Measurements from ENCODE around the gene RANBP3.
"Not testable (repeated sequence)": the region's sequence is repeated elsewhere in the genome, so short reads cannot be mapped to it uniquely, and the experiment has no call there.

RANBP3 gene

DNA sequence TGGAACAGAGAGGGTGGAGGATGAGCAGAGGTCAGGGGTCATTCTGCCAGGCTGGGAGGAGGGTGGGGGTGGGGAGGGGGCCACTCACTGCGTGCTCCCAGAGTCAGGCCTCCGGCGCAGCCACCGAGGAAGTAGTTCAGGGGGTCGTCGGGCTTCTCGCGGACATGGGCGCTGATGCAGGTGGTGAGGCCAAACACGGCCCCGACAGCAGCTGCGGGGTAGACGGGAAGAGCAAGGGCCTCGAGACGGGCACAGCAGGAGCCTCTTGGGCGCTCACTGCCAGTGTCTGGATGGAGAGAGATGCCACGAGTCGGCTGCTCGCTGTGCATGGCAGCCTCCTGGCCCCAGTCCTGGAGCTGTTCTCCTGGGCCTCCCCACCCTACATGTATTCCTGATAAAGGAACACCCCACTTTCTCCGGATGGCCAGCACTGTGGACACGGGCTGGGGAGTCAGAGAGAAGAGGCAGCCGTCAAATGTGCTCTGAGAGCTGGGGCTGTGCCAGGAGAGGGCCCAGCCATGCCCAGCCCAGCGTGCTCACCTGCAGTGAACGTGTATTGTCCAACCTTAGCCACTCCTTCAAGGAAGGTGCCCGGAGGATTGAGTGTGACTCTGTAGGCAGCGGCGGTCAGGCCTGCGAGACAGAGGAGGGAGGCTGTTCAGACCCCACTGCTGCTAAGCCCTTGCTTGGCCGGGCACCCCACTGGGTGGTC lies 81.4 kb downstream of the RANBP3 start:
- no peak for DNase-seq

DNA sequence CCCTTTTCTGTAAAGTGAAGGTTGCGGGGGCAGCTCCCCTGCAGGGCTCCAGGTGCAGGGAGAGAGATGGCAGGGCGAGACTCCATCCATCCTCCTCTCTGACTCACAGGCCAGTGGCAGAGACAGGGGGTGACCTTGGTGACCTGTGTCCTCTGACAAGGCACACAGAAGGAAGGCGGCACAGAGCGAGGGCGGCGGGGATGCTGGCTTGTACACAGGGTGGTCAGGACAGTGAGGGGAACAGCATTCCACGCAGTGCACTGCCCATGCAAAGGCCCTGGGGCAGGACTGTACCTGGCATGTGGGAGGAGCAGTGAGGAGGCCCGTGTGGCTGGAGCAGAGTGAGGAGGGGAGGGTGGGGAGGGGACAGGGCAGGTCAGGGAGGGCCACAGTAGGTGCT lies 82.0 kb downstream of the RANBP3 start:
- no peak for DNase-seq

DNA sequence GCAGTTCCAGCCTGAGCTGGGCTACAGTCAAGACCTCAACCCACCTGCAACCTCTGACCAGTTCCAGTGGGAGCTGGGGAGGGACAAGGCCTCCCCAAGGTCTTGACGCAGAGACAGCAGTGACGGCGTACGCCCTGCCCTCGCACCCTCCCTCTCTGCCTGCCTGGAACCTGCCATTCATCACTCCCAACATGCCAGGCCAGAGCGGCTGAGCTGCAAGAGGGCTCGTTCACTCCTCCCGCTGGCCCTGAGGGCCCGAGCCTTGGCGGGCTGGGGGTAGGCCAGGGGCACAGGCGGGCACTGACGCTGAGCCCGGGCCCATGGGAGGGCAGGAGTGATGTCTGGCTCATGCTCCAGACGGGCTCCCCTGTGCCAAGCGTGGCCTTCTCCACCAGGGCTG lies 82.5 kb downstream of the RANBP3 start:
- no peak for DNase-seq

DNA sequence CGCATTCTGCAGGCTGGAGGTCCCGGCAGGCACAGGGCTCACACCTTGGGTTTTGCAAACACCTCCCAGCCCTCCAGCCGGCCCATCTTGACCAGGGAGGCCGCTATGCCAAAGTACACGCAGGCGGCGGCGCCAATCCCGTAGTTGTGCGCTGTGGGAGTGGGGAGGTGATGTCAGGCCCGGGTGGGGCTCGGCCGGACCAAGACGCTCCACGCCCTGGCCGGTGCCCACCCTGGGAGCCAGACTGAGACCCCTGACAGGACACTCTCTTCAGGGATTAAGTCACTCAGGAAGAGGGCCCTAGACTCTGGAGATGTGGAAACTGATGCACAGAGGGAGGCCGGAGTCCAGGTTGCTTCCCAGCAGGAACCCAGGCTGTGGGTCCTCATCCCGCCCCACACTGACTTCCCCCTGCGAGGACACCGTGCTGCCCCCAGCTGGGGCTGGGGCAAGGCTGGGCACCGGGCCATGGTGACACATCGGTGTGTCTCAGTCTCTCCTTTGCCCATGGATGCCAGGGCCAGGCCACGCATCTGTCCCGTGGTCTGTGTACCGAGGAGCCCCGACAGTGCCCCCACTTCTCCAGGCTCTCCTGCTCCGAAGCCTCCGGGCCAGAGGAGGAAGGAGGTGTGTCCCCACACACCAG lies 83.1 kb downstream of the RANBP3 start:
- no peak for DNase-seq

DNA sequence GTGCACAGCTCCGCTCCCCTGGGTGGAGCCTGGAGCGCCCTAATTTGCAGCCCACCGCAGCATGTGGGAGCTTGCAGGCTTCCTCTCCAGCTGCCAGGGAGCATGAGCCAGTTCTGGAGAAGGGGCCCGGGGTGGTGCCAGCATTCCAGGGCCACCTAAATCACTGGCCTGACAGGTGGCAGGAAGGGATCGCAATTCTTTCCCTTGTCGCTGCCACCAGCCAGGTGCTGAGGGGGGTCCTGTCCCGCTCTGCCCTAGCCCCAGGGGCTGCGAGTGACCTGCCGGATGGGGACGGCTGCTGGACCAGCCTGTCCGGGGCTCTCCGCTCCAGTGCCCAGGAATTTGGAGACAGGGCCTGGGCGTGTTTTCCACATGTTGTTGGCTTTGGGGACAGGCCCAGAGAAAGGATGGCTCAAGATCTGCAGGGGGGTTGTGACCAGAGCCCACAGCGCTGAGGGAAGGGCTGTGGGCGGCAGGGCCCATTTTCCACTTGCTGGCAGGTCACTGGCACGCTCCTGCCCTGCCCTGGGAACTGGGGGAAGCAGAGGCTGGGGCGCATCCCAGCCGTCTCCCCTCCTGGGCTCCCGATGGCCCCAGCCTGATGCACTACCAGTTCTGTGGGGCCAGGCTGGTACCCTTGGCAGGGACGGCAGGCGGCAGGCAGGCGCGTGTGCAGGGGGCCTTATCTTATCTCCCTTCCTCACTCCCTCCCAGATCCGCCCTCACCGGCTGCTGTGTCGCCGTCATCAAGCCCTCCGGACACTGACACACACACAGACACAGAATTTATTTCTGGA lies 83.8 kb downstream of the RANBP3 start:
- DNase-seq, result peak; percentile 94

DNA sequence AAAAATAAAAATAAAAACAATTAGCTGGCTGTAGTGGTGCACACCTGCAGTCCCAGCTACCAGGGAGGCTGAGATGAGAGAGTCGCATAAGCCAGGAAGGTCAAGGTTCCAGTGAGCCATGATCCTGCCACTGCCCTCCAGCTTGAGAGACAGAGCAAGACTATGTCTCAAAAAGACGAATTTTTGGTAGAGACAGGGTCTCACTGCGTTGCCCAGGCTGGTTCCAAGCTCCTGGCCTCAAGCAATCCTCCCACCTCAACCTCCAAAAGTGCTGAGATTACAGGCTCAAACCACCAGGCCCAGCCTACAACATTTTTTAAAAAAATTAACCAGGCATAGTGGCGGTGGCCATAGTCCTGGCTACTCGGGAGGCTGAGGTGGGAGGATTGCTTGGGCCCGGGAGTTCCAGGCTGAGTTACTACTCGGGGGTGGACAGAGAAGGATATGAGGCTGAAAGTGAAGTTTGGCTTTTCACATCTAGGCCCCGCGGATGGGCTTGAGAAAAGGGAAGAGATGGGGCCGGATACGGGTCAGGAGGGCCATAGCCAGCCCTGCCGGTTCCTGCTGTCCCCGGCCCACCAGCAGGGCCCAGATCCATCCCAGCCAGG lies 84.5 kb downstream of the RANBP3 start:
- no peak for DNase-seq

DNA sequence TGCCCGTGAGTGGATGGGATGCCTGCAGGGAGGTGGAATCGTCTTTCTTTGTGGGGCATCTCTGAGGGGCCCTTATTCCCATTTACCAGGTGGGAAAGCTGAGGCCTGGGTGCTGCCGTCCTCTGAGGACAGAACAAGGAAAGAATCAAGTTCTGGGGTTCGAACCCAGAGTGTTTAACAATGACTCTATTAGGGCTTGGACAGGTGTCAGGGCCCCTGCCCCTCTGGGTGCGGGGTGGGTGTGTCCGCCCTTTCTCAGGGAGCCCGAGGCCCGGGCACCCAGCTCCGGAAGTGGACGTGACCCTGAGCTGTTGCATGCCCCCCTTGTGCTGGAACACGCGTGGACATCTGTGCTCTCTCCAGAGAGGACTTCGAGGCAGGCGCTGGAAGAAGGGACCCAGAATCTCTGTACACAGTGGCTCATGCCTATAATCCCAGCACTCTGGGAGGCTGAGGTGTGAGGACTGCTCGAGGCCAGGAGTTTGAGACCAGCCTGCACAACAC lies 85.1 kb downstream of the RANBP3 start:
- DNase-seq, result no peak

DNA sequence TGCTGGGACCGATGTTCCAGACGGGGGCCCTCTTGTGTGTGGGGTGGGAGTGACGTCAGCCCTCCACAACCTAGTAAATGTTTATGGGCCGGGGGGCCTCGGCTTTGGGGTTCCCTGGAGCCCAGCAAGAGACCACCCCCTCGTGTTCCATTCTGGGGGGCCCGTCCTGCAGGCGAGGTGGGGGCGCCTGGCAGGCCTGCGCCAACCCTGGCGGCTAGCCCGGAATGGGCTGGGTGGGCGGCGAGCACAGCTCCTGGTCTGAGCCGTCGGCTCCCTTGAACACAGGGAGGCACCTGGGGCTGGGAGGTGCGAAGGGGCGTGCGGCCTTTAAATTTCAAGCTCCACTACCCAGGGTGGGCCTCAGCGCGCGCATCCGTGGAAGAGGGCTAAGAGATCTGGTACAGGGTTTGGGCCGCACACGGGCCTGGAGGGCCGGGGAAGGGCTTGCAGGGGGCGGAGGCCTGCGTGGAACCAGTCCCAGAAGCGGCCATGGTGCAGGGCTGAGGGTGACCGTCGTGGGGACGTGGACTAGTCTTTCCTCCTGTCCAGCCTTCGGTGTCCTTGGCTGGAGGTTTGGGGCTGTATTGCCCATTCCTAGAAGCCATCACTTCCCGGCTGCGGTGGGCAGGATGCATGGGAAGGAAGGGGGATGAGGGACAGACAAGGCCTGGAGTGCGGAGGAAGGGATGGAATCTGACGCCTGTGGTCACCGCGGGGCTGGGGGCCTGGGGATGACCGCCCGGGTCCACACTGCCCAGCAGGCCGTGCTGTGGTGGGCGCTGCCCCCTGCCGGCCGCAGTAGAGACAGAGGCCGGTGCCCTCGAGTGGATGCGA lies 85.8 kb downstream of the RANBP3 start:
- peak; percentile 57 for DNase-seq

DNA sequence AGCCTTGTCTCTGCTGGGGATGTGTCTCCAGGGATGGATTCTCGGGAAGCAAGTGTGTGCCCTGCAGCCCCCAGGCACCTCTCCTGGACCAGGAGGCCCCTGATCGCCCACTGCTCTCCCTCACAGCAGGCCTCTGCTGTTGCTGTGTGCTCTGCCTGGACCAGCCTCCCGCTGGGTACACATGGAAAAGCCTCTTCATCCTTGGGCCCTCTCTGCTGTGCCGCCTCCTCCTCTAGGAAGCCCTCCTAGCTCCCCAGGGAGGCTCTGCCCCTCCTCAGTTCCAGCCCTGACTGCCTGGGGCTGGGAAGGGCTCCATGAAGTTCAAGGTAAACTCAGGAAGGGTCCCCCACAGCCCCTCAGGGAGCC lies 86.4 kb downstream of the RANBP3 start:
- DNase-seq, result no peak

DNA sequence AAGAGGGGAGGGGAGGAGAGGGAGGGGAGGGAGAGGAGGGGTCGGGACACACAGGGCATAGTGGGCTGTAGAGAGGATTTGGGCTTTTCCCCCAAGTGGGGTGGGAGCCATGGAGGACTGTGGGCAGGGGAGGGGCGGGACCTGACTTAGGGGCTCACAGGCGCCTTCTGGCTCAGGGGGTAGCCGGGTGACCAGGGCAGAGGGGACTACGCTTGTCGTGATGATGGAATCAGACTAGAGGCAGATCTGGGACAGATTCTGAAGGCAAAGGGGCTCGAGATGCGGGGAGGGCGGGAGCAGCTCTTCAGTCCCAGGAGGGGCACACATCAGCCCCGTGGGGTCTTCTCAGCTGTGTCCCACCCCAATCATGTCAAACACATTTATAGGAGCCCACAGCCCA lies 87.8 kb downstream of the RANBP3 start:
- no peak for DNase-seq

DNA sequence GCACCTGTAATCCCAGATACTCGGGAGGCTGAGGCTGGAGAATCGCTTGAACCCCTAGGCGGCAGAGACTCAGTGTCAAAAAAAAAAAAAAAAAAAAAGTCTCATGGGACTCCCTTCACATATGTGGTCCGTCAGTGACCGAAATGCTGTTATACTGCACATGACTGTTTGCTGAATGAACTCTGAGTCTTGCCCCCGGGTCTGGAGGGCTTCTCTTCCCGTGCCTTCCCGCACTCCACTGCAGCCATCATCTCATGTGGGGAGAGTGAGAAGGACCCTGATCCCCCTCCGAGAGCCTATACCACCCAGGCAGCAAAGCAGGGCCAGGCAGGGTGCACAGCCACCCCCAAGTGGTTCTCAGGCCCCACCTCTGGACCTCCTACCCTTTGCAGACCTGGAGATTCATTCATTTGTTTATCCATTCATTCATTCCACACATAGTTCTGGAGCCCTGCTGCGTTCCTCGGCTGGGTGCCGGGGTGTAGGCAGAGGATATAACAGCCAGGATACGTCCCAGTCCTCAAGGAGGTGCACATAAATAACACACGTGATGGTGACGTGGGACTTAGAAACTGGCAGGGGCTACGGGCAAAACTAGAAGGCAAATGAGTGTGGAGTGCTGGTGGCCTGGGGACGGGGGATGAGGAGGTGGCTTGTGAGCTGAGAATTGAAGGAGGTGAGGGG lies 88.5 kb downstream of the RANBP3 start:
- DNase-seq, result no peak

DNA sequence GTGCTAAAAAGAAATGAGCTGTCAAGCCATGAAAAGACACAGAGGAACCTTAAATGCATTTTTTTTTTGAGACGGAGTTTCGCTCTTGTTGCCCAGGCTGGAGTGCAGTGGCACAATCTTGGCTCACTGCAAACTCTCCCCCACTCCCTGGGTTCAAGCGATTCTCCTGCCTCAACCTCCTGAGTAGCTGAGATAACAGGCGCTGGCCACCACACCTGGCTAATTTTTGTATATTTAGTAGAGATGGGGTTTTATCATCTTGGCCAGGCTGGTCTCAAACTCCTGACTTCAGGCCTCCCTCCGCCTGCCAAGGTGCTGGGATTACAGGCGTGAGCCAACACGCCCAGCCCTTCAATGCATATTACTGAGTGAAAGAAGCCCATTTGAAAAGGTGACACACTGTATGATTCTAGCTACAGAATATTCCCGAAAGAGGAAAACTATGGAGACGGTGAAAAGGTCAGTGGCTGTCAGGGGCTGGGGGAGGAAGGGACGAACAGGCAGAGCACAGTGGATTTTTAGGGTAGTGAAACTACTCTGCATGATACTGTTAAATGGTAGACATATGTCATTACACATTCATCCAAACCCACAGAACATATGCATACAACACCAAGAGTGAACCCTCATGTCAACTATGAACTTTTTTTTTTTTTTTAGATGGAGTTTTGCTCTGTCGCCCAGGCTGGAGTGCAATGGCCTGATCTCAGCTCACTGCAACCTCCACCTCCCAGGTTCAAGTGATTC lies 93.7 kb downstream of the RANBP3 start:
- not testable (repeated sequence) for DNase-seq

DNA sequence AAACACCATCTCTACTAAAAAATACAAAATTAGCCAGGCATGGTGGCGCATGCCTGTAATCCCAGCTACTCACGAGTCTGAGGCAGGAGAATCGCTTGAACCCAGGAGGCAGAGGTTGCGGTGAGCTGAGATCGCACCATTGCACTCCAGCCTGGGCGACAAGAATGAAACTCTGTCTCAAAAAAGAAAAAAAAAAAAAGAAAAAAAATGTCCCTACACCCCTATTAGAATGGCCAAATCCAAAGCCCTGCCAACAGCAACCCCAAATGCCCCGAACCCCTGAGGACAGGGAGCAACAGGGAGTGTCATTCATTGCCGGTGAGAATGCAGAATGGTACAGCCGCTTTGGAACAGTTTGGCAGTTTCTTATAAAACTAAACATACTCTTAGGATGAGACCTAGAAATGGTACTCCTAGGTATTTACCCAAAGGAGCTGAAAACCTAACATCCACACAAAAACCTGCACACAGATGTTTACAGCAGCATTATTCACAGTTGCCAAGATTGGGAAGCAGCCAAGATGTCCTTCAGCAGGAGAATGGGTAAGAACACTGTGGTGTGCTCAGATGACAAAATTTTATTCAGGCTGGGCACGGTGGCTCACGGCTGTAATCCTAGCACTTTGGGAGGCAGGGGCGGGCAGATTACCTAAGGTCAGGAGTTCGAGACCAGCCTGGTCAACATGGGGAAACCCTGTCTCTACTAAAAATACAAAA lies 94.6 kb downstream of the RANBP3 start:
- DNase-seq, result not testable (repeated sequence)

DNA sequence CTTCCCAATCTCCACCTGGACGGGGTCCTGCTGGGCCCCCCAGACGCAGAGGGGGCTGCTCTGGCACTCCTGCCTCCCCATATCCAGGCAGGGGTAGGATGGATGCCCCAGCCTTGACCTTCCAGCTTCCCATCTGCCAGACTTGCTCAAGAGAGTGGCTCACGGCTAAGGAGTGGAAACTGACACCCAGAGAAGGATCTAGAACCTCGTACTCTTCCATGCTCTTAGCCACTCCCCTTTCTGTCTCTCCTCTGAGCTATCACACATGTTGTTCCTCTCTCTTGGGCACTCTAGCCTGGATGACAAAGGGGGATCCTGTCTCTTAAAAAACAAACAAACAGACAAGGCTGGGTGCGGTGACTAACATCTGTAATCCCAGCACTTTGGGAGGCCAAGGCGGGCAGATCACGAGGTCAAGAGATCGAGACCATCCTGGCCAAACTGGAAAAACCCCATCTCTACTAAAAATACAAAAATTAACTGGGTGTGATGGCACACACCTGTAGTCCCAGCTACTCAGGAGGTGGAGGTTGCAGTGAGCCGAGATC lies 95.4 kb downstream of the RANBP3 start:
- DNase-seq, result no peak

DNA sequence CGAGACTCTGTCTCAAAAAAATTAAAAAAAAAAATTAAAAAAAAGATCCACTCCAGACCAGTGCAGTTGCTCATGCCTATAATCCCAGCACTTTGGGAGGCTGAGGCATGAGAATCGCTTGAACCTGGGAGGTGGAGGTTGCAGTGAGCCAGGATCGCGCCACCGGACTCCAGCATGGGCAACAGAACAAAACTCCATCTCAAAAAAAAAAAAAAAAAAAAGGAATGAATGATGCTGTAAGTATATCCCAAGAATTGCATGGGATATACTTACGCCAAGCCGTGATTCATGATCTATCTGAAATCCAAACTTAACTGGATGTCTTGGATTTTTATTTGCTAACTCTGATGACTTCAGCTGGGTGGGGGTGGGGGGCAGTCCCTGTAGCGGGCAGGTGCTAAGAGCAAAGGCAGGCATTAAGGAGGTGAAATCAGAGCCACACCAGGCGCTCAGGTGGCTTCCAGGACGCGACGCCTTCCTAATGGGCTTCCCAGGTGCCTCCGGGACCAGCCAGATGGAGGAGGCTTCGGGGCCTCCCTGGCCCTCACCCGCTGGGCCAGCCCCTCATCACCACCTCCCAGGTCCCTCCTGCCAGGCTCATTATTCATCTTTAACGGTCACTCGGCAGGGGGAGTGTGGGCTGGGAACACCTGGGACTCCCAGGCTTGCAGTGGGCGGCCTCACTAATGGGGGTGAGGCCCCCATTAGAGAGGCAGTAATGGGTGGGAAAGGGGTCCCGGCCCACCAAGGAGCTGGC lies 96.2 kb downstream of the RANBP3 start:
- no peak for DNase-seq

DNA sequence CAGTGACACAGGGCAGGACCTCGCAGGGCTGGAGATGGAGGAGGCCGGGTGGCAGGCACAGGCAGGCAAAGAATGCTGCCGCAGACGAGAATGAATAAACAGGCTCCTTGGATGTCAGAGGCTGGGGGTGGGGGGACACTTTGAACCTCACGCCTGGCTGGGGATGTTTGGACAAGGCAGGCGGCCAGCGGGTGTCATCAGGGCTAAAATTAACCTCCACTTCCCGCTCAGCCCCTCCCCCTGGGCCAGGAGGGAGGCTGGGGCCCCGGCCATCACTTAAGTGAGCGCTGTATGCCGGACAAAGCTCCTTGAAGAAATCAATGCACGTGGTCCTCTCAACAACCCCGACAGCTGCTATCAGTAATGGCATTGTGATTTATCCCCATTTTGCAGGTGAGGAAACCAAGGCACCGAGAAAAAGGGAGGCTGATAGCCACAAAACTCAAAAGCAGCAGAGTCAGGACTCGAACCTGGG lies 97.3 kb downstream of the RANBP3 start:
- no peak for DNase-seq

DNA sequence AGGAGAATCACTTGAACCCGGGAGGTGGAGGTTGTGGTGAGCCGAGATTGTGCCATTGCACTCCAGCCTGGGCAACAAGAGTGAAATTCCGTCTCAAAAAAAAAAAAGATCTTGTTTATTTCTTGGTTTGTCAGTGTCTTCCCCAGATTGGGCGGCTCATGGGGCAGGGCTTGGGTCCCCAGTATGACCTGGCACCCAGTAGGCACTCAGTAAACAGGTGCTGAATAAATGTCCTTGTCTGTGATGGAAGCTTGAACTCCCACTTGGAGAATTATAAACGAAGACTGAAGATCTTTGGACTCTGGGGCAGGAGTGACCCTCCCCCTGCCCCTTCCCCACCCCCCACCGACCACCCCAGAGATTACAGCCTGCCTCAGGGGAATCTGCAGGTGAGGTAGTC lies 97.7 kb downstream of the RANBP3 start:
- no peak for DNase-seq

DNA sequence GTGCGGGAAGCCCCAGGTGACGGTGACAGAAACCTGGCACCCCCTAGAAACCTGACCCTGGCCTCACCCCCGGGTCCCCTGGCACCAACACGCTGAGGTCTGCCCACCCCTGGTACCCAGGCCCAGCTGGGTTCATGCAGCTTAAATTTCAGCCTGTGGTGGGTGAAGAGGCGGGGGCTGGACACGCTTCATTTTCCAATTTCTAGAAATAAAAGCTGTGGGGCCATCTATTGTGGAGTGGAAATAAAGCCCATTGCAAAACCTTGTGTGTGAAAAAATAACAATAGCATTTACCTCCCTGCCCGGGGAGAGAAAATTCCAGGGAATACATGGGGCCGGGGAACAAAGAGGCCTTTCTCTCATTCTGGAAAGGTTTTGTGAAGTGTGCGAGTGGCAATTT lies 100.1 kb downstream of the RANBP3 start:
- no peak for DNase-seq

DNA sequence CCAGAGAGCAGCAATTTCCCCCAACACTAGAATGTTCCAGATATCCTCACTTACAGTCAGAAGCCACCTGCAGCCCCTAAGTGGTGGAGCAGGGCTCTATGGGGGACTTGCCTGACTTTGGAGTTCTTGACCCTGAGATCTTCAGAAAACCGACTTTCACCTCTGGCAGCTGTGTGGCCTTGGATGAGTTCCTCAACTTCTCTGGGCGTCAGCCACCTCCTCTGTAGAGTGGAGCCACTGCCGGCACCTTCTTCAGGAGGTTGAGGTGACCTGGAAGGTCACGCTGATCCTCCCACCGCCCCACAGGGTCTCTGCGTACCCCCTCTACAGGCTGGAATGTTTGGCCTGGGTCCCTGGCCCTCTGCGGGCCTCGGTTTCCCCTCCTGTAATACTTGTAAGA lies 100.5 kb downstream of the RANBP3 start:
- DNase-seq, result no peak
